Measurements from ENCODE around the gene UROC1. TPM values are rescaled to one million over a fixed set of nuclear protein-coding genes. Genes with fewer than 3 reads are reported as not detected.

UROC1 gene
- total RNA-seq, 1 experiment from 2014 or later = not detected

- no peaks in the 10 kb centered on the region for H3K36me3 Mint-ChIP-seq (ENCODE audit: insufficient read depth in 1 of 3, low read depth in 3 of 3)
- no CpG with 5 or more reads among the region's 14 CpGs for WGBS (ENCODE audit: extremely low coverage, insufficient read length, low lambda C conversion rate)
These were observed 31.2 kb downstream of the UROC1 start for GRCh38 chr3:126486360-126486847.

More at GRCh38 chr3:126486360-126486847, 31.2 kb downstream of the UROC1 start:
- Histone ChIP-seq H2BK15ac (ENCODE audit: low read depth, low read length) (no peak overlapping the region), H3K79me2 (ENCODE audit: insufficient read depth, low read length) (no peaks in the 10 kb centered on the region), H2AK5ac (ENCODE audit: insufficient read length, low read length) (no peak overlapping the region), H3K23me2 (ENCODE audit: insufficient read length, low read depth, low read length, poor library complexity, severe bottlenecking) (no peaks in the 10 kb centered on the region), H3K79me1 (ENCODE audit: insufficient read depth, low read depth, low read length, poor library complexity, severe bottlenecking) (no peaks in the 10 kb centered on the region), H3K9ac (ENCODE audit: extremely low read depth, insufficient read length, low read length) (no peak overlapping the region), H4K91ac (ENCODE audit: insufficient read length, low read depth, low read length) (no peak overlapping the region), H3T11ph (ENCODE audit: low read length) (no peak overlapping the region), H3K56ac (ENCODE audit: insufficient read length, low read depth, low read length) (no peak overlapping the region), H3K4me1 (ENCODE audit: insufficient read depth, low read length) (peaks cover 8% of the 10 kb centered on the region; the same call in 1 of the 2 replicates), H2BK120ac (ENCODE audit: low read depth, low read length, poor library complexity, severe bottlenecking) (no peak overlapping the region), H2BK5ac (ENCODE audit: insufficient read length, low read length) (no peak overlapping the region), H3K4me2 (ENCODE audit: insufficient read depth, insufficient read length, low read length) (no peak overlapping the region), H2BK12ac (ENCODE audit: insufficient read length, low read depth, low read length) (no peak overlapping the region), H2AFZ (ENCODE audit: low read length) (no peak overlapping the region), H2BK20ac (ENCODE audit: low read depth, low read length, poor library complexity, severe bottlenecking) (no peak overlapping the region), H4K8ac (replicated peaks; ENCODE audit: insufficient read length, low read depth, low read length) (no peak overlapping the region), H3K23ac (ENCODE audit: insufficient read length, low read depth, low read length) (no peak overlapping the region), H3K27ac (ENCODE audit: insufficient read length, low read depth, low read length) (no peak overlapping the region), H4K20me1 (ENCODE audit: control insufficient read depth, insufficient read depth, insufficient read length) (no peaks in the 10 kb centered on the region), H4K5ac (ENCODE audit: insufficient read length, low read depth, low read length) (no peak overlapping the region), H3K18ac (ENCODE audit: insufficient read length, low read depth, low read length) (no peak overlapping the region), H3K14ac (ENCODE audit: insufficient read depth, low read length) (no peak overlapping the region), H3K9me3 (ENCODE audit: control insufficient read depth, low read depth, low read length) (no peaks in the 10 kb centered on the region), H3K4ac (ENCODE audit: low read depth, low read length) (no peak overlapping the region; the same call in 1 of the 2 replicates), H3K27me3 (ENCODE audit: insufficient read depth, low read length) (no peaks in the 10 kb centered on the region)
- Mint-ChIP-seq H3K27me3 (ENCODE audit: low read depth) (peaks cover 5% of the 10 kb centered on the region), H3K4me1 (peaks cover 32 to 44% of the 10 kb centered on the region in 2 experiments), H3K9me3 (no peaks in the 10 kb centered on the region; a peak in 1 of 5 replicates), H3K4me3 (no peak overlapping the region), H3K27ac (no peak overlapping the region; a peak in 1 of 7 replicates)
- no peak for DNase-seq
- TF ChIP-seq, protein P1, sequence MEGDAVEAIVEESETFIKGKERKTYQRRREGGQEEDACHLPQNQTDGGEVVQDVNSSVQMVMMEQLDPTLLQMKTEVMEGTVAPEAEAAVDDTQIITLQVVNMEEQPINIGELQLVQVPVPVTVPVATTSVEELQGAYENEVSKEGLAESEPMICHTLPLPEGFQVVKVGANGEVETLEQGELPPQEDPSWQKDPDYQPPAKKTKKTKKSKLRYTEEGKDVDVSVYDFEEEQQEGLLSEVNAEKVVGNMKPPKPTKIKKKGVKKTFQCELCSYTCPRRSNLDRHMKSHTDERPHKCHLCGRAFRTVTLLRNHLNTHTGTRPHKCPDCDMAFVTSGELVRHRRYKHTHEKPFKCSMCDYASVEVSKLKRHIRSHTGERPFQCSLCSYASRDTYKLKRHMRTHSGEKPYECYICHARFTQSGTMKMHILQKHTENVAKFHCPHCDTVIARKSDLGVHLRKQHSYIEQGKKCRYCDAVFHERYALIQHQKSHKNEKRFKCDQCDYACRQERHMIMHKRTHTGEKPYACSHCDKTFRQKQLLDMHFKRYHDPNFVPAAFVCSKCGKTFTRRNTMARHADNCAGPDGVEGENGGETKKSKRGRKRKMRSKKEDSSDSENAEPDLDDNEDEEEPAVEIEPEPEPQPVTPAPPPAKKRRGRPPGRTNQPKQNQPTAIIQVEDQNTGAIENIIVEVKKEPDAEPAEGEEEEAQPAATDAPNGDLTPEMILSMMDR (conservative IDR thresholded peaks at IDR 0.05) = no peak
